Neural progenitor cell (in vitro differentiated cells): Measurements from ENCODE around the gene TRABD2B.

Experiments used
- CTCF ChIP-seq: fragments of 200-600 bp; sonication (generic); IDR thresholded peaks from 2 replicates; pipeline ENCODE4 v1.5.1; 2017; ENCODE audit warnings: antibody characterized with exemption, mild to moderate bottlenecking
- EZH2 ChIP-seq: fragments of 200-600 bp; sonication (generic); IDR thresholded peaks from 2 replicates; pipeline ENCODE4 v1.6.1; 2017; ENCODE audit warnings: antibody characterized with exemption, mild to moderate bottlenecking, moderate library complexity
- EZH2phosphoT487 ChIP-seq: fragments of 200-600 bp; sonication (generic); IDR thresholded peaks from 2 replicates; pipeline ENCODE4 v1.6.1; 2017; ENCODE audit warnings: antibody characterized with exemption

- TF ChIP-seq EZH2phosphoT487 (no peak), CTCF (no peak), EZH2 (no peak)
These were observed 220.5 kb downstream of the TRABD2B start for GRCh38 chr1:47776667-47777131.
